HG03175 (cell line): ENCODE results near the gene PAEP.

Source experiments
- ATAC-seq: cut with Tn5 transposase; IDR thresholded peaks from one replicate; pipeline ENCODE4 v1.9.1; 2021; ENCODE audit warnings: mild to moderate bottlenecking, moderate library complexity; ENCODE audit not compliant: unreplicated experiment

The PAEP gene

DNA sequence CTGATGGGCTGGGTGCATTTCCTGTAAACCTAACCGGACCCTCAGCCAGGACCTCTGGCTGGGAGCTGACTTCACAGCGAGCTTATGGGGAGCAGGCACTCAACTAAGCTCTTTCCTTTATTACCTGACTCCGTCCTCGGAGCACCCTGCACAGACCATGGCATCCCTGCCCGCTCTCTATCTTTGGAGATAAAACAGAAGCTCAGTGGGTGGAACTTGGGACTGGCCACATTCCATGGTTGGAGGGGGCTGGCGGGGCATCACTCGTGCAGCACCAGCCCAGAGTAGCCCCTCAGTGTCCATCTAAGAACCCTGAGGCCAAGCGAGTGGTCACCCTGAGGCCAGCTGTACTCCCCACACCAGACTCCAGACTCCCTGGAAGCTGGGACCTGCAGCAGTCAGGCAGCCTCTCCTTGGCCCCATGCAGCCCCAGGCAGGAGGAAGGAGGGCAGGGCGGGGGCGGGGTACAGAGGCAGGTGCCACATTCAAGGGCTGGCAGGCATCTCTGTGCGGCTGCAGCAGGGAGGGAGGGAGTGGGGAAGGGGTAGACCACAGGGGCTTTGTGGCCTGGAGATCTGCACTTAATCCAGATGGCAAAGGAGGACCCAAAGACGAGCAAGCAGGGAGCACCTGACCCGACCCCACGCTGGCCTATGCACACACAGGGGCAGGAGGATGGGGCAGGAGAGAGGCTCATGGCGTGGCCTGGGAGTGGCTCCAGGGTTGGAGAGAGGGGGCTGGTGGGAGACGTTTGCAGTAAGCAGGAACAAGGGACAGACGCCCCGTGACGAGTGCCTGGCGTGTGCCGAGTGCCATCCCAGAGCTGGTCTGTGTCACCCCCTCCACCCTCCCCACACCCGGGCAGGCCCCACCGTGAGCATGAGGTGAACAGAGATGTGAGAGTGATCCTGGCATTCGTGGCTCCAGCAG is 51.7 kb downstream of the PAEP start:
- ATAC-seq: no peak

DNA sequence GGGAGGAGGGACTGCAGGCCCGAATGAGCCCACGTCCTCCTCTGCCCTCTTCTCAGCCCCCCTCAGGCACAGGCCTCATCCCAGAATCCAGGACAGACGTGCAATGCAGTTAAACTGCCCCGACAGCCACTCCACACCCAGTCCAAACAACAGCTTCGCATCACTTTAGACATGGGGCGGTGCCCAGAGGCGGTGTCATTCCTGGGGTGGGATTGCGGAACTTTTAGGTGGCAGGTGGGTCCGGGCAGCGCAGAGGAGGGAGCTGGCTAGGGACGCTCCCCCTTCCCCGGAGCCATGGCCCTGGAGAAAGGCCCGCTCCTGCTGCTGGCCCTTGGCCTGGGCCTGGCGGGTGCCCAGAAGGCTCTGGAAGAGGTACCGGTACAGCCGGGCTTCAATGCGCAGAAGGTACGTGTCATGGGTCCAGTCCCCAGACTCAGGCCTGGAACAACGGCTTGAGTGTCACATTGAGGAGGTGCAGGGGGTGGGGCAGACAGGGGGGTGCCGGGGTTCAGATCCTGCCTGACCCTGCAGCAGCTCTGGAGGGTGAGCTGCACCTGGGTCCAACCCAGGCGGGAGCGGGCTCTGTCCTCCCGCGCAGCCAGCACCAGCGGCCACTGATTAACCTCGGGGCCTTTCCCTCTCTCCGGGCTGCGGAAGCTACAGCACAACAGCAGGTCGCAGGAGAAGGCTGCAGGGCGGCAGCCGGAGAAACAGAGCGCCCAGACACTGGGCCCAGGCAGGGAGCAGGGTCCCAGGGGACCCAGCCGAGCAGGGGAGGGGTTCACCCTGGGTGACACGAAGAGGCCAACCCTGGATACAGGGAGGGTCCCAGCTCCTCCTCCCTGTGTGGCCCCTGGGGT is 52.6 kb downstream of the PAEP start:
- no peak for ATAC-seq

DNA sequence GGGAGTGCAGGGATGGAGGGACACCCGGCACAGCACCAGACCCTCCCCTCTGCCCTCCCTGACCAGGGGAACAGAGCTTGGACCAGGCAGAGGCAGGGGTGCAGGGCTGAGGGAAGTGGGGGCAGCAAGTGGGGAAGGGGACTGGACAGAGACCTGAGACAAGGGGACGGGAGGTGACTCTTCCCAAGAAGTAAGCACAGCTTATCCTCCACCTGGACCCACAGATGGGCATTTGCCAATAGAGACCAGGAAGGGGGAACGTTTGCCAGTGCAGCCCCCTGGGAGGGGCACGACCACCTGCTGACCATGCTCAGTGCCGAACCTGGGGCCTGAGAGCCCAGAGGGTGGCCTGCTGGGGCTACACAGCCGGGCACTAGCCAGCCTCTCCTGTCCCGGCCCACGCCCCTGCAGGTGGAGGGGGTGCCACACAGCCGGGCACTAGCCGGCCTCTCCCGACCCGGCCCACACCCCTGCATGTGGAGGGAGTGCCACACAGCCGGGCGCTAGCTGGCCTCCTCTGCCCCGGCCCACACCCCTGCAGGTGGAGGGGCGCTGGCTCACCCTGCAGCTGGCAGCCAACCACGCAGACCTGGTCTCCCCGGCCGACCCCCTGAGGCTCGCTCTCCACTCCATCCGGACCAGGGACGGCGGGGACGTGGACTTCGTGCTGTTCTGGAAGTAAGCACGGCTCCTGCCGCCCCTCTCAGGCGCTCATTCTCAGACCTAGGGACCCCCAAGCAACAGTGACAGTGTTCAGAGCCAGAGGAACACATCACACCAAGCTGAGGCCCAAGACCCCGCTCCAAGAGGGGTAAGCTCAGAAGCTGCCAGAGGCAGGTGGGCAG is 53.5 kb downstream of the PAEP start:
- no peak for ATAC-seq

DNA sequence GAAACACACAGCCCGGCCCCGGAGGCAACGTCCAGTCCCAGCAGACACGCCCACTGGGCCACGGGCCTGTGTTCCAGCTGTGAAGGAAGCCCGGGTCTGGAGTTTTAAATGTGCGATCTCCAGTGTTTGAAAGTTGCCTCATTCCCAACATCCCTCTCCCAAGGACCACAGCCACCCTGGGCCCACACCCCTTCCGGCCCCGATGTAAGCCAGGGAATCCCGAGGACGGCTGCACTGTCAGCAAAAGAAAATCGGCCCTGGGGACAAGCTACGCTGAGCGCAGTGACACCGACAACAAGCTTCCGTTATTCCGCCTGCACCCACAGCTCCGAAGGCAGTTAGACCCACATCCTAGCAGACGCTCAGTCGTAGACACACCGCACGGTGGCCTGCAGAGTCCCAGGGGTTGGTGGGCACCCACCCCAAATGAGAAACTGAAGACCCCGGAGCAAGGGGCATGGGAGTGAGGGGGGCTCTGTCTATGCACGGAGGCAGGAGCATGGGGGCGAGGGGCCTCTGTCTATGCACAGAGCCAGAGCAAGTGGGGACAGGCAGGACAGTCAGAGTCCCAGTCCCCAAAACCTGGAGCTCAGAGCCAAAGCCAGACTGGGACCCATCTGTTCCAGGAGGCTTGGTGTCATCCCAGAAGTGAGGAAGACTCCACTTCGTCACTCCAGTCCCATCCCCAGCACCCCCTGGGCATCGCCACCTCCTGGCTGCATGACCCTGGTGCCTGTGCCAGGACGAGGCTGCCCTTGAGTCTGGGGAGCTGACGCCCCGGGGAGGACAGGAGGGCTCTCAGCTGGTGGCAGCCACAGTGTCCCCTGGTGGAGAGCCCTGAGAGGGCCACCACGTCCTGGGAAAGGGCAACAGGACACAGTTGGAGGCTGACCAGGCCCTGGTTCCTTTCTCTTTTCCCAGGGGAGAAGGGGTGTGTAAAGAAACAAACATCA is 54.4 kb downstream of the PAEP start:
- ATAC-seq: no peak
